ENCODE data around the gene NEURL4.

Gene NEURL4

GRCh38 chr17:7304179-7304578 is 25.0 kb downstream of the NEURL4 start:
- no peak for DNase-seq (ENCODE audit: low spot score)

- peak; percentile 68 for DNase-seq (ENCODE audit: low spot score)
Measured at GRCh38 chr17:7296189-7296861, 32.8 kb downstream of the NEURL4 start.

- no peak for DNase-seq (ENCODE audit: low spot score)
Measured at GRCh38 chr17:7295230-7296180, 33.6 kb downstream of the NEURL4 start.

- DNase-seq (ENCODE audit: low spot score) = peak; percentile 76
Measured at GRCh38 chr17:7294614-7295153, 34.5 kb downstream of the NEURL4 start, which contains the start of gene YBX2. YBX2 (minus strand) TSS chr17:7294639; CDS start chr17:7294500, 139 bp downstream.

GRCh38 chr17:7293816-7294613 is 35.1 kb downstream of the NEURL4 start:
- no peak for DNase-seq (ENCODE audit: low spot score)

- DNase-seq (ENCODE audit: low spot score) = no peak
Measured at GRCh38 chr17:7293159-7293558, 36.0 kb downstream of the NEURL4 start.

- DNase-seq (ENCODE audit: low spot score) = no peak
Measured at GRCh38 chr17:7292729-7293128, 36.4 kb downstream of the NEURL4 start.

GRCh38 chr17:7292194-7292593 is 36.9 kb downstream of the NEURL4 start:
- no peak for DNase-seq (ENCODE audit: low spot score)

GRCh38 chr17:7290685-7291084 is 38.5 kb downstream of the NEURL4 start:
- DNase-seq (ENCODE audit: low spot score) = no peak

GRCh38 chr17:7290166-7290565 is 39.0 kb downstream of the NEURL4 start:
- no peak for DNase-seq (ENCODE audit: low spot score)

- no peak for DNase-seq (ENCODE audit: low spot score)
Measured at GRCh38 chr17:7289256-7290032, 39.7 kb downstream of the NEURL4 start.

GRCh38 chr17:7285679-7286078 is 43.5 kb downstream of the NEURL4 start:
- no peak for DNase-seq (ENCODE audit: low spot score)

GRCh38 chr17:7284911-7285310 is 44.2 kb downstream of the NEURL4 start:
- no peak for DNase-seq (ENCODE audit: low spot score)

GRCh38 chr17:7283471-7284216 is 45.5 kb downstream of the NEURL4 start:
- no peak for DNase-seq (ENCODE audit: low spot score)

- DNase-seq (ENCODE audit: low spot score) = no peak
Measured at GRCh38 chr17:7282752-7283321, 46.3 kb downstream of the NEURL4 start.

- no peak for DNase-seq (ENCODE audit: low spot score)
Measured at GRCh38 chr17:7281953-7282751, 47.0 kb downstream of the NEURL4 start.

GRCh38 chr17:7281074-7281952 is 47.8 kb downstream of the NEURL4 start, which contains the start of gene SLC2A4:
SLC2A4 (plus strand) TSS chr17:7281718; CDS start chr17:7281935, 217 bp downstream.
- peak; percentile 89 for DNase-seq (ENCODE audit: low spot score)

GRCh38 chr17:7280519-7281073 is 48.5 kb downstream of the NEURL4 start:
- peak; percentile 83 for DNase-seq (ENCODE audit: low spot score)
